IMR-90 (cell line): ENCODE measurements around the gene RNF166. TPM values are rescaled to one million over a fixed set of nuclear protein-coding genes. Genes with fewer than 3 reads are reported as not detected.

Experiments used
- ATAC-seq: fragments of 200-7000 bp; cut with Tn5 transposase; 2 replicates; pipeline ENCODE4 v1.9.1; 2020; ENCODE audit warnings: low read depth, mild to moderate bottlenecking, moderate library complexity
- BruUV-seq: library from RNA; stranded (reverse); fragments of 400-500 nt; replicated peaks from 2 replicates; lab custom pipeline; 2021; lab: Mats Ljungman, UMichigan
- CTCF ChIA-PET: fragments of 300-600 bp; formaldehyde crosslinking; extraction: SDS; loops from one replicate; lab custom pipeline; 2021; ENCODE audit warnings: antibody characterized with exemption; lab: Yijun Ruan, JAX
- POLR2A ChIA-PET: fragments of 300-600 bp; sonication (Branson Sonifier 250); formaldehyde crosslinking; loops from one replicate; lab custom pipeline; 2022; ENCODE audit warnings: antibody characterized with exemption; ENCODE audit not compliant: unreplicated experiment; lab: Charles Lee
- DNase-seq: peaks from one replicate; pipeline ENCODE4 v3.0.0; 2013
- H2AFZ ChIP-seq: replicated peaks from 2 replicates; pipeline ENCODE3; 2013; ENCODE audit warnings: low read length, mild to moderate bottlenecking; ENCODE audit not compliant: poor library complexity
- H2AK5ac ChIP-seq: 2 replicates; pipeline ENCODE4 v1.6.1; 2013; ENCODE audit warnings: low read depth, low read length, inconsistent platforms
- H2AK9ac ChIP-seq: replicated peaks from 2 replicates; pipeline ENCODE3; 2013; ENCODE audit warnings: mild to moderate bottlenecking, low read depth, low read length, moderate library complexity; ENCODE audit not compliant: poor library complexity
- H2BK120ac ChIP-seq: 2 replicates; pipeline ENCODE4 v1.6.1; 2013; ENCODE audit warnings: low read depth, low read length, inconsistent platforms
- H2BK15ac ChIP-seq: 3 replicates; pipeline ENCODE4 v1.6.1; 2013; ENCODE audit warnings: low read depth, low read length, inconsistent platforms
- H2BK20ac ChIP-seq: 2 replicates; pipeline ENCODE4 v1.6.1; 2013; ENCODE audit warnings: low read depth, mild to moderate bottlenecking, inconsistent platforms, low read length, moderate library complexity
- H2BK5ac ChIP-seq: 2 replicates; pipeline ENCODE4 v1.6.1; 2013; ENCODE audit warnings: mild to moderate bottlenecking, low read depth, low read length, inconsistent platforms; ENCODE audit not compliant: poor library complexity, severe bottlenecking
- H3K14ac ChIP-seq: replicated peaks from 2 replicates; pipeline ENCODE4 v1.6.1; 2013; ENCODE audit warnings: low read depth, low read length, inconsistent platforms
- H3K18ac ChIP-seq: 2 replicates; pipeline ENCODE4 v1.6.1; 2013; ENCODE audit warnings: low read depth, low read length, control low read depth
- H3K23ac ChIP-seq: 2 replicates; pipeline ENCODE4 v1.6.1; 2013; ENCODE audit warnings: low read depth, low read length, inconsistent platforms
- H3K27ac ChIP-seq: 2 replicates; pipeline ENCODE4 v1.5.1; 2013; ENCODE audit warnings: mild to moderate bottlenecking, control low read depth, low read length; ENCODE audit not compliant: insufficient read depth
- H3K27me3 ChIP-seq: 2 replicates; pipeline ENCODE4 v1.6.1; 2013; ENCODE audit warnings: low read length; ENCODE audit not compliant: control insufficient read depth, insufficient read depth
- H3K36me3 ChIP-seq: 2 replicates; pipeline ENCODE4 v1.6.1; 2013; ENCODE audit warnings: low read length, mixed read lengths; ENCODE audit not compliant: control insufficient read depth, insufficient read depth
- H3K4ac ChIP-seq: 2 replicates; pipeline ENCODE4 v1.6.1; 2013; ENCODE audit warnings: low read depth, low read length, inconsistent platforms
- H3K4me1 ChIP-seq: 2 replicates; pipeline ENCODE4 v1.6.1; 2013; ENCODE audit warnings: low read length, mixed read lengths; ENCODE audit not compliant: control insufficient read depth, insufficient read depth
- H3K4me2 ChIP-seq: 2 replicates; pipeline ENCODE4 v1.6.1; 2013; ENCODE audit warnings: low read depth, mild to moderate bottlenecking, control low read depth, low read length, moderate library complexity
- H3K4me3 ChIP-seq: 2 replicates; pipeline ENCODE4 v1.5.1; 2013; ENCODE audit warnings: low read depth, mild to moderate bottlenecking, control low read depth, low read length, moderate library complexity; ENCODE audit not compliant: insufficient read depth
- H3K56ac ChIP-seq: 2 replicates; pipeline ENCODE4 v1.6.1; 2013; ENCODE audit warnings: low read length, inconsistent platforms; ENCODE audit not compliant: insufficient read depth; ENCODE audit errors: extremely low read depth
- H3K79me1 ChIP-seq, 2 experiments: 2 replicates each; pipeline ENCODE4 v1.6.1; 2013; ENCODE audit warnings: low read length in 2 of 2, inconsistent platforms in 1 of 2, low read depth in 1 of 2
- H3K9ac ChIP-seq: 2 replicates; pipeline ENCODE4 v1.6.1; 2013; ENCODE audit warnings: low read depth, low read length, control low read depth
- H3K9me1 ChIP-seq: 2 replicates; pipeline ENCODE4 v1.6.1; 2013; ENCODE audit warnings: low read length, inconsistent platforms; ENCODE audit not compliant: insufficient read depth
- H3K9me3 ChIP-seq: 2 replicates; pipeline ENCODE4 v1.6.1; 2013; ENCODE audit warnings: low read length; ENCODE audit not compliant: control insufficient read depth, insufficient read depth
- H4K20me1 ChIP-seq: 2 replicates; pipeline ENCODE4 v1.6.1; 2013; ENCODE audit warnings: low read length, inconsistent platforms; ENCODE audit not compliant: insufficient read depth
- H4K5ac ChIP-seq: 2 replicates; pipeline ENCODE4 v1.6.1; 2013; ENCODE audit warnings: mild to moderate bottlenecking, low read depth, low read length, control low read depth
- H4K8ac ChIP-seq, 2 experiments: 2 replicates each; pipeline ENCODE4 v1.6.1; 2013; ENCODE audit warnings: low read depth in 2 of 2, low read length in 2 of 2, control low read depth in 1 of 2, inconsistent platforms in 1 of 2
- H4K91ac ChIP-seq: 2 replicates; pipeline ENCODE4 v1.6.1; 2013; ENCODE audit warnings: low read depth, low read length, inconsistent platforms; ENCODE audit not compliant: insufficient read depth
- BHLHE40 ChIP-seq: fragments of 150-350 bp; IDR thresholded peaks from 2 replicates; pipeline ENCODE4 v1.6.1; 2016; ENCODE audit warnings: mild to moderate bottlenecking, low read depth, low read length
- CHD1 ChIP-seq: IDR thresholded peaks from 2 replicates; pipeline ENCODE4 v1.6.1; 2012; ENCODE audit warnings: low read depth, low read length, improper control_type of control experiment
- CTCF ChIP-seq: conservative IDR thresholded peaks from 2 replicates; pipeline ENCODE4 v1.5.1; 2012; ENCODE audit warnings: mild to moderate bottlenecking, low read depth, low read length, improper control_type of control experiment
- FOS ChIP-seq: fragments of 150-350 bp; IDR thresholded peaks from 2 replicates; pipeline ENCODE4 v1.6.1; 2016; ENCODE audit warnings: low read depth, low read length
- MAFK ChIP-seq: IDR thresholded peaks from 2 replicates; pipeline ENCODE4 v1.6.1; 2012; ENCODE audit warnings: low read depth, low read length, improper control_type of control experiment
- MAZ ChIP-seq: IDR thresholded peaks from 2 replicates; pipeline ENCODE4 v1.6.1; 2012; ENCODE audit warnings: low read depth, mild to moderate bottlenecking, low read length, improper control_type of control experiment, moderate library complexity, borderline replicate concordance
- MXI1 ChIP-seq: IDR thresholded peaks from 2 replicates; pipeline ENCODE4 v1.6.1; 2012; ENCODE audit warnings: low read depth, mild to moderate bottlenecking, low read length, moderate library complexity, borderline replicate concordance
- NFE2L2 ChIP-seq: fragments of 150-350 bp; IDR thresholded peaks from 2 replicates; pipeline ENCODE4 v1.6.1; 2016; ENCODE audit warnings: low read depth, mild to moderate bottlenecking, low read length
- POLR2A ChIP-seq: IDR thresholded peaks from 2 replicates; pipeline ENCODE4 v1.6.1; 2012; ENCODE audit warnings: mild to moderate bottlenecking, low read depth, low read length
- RCOR1 ChIP-seq: IDR thresholded peaks from 2 replicates; pipeline ENCODE4 v1.6.1; 2012; ENCODE audit warnings: mild to moderate bottlenecking, low read length, improper control_type of control experiment; ENCODE audit not compliant: insufficient replicate concordance
- RFX5 ChIP-seq: IDR thresholded peaks from 2 replicates; pipeline ENCODE4 v1.8.0; 2012; ENCODE audit warnings: low read depth, mild to moderate bottlenecking, low read length, moderate library complexity
- SMC3 ChIP-seq: fragments of 150-350 bp; IDR thresholded peaks from 2 replicates; pipeline ENCODE4 v1.6.1; 2016; ENCODE audit warnings: low read depth, mild to moderate bottlenecking, antibody characterized with exemption, low read length, moderate library complexity
- USF2 ChIP-seq: fragments of 150-350 bp; IDR thresholded peaks from 2 replicates; pipeline ENCODE4 v1.6.1; 2017; ENCODE audit warnings: mild to moderate bottlenecking, antibody characterized with exemption, low read length, low read depth
- WGBS, 2 experiments: methylation state at CpG; one replicate each; pipeline versions ENCODE4 v1.1.5 to v1.1.7; 2013; ENCODE audit warnings: missing lambda C conversion rate in 2 of 2; ENCODE audit not compliant: insufficient read length in 1 of 2; ENCODE audit errors: extremely low coverage in 2 of 2; 5-methylcytosine and 5-hydroxymethylcytosine counted together
- dilution Hi-C: fragments of 300-500 bp; cut with HindIII; formaldehyde crosslinking; loops from one replicate; pipeline ENCODE4 v1.14.3; 2018; ENCODE audit warnings: low sequenced_read_pairs; ENCODE audit not compliant: unreplicated experiment
- in situ Hi-C: fragments of 300-500 bp; cut with MboI; formaldehyde crosslinking; loops from 3 replicates; pipeline ENCODE4 v1.14.3; 2019; ENCODE audit warnings: low sequenced_read_pairs, inconsistent platforms, mixed read lengths
- intact Hi-C: fragments of 100-400 bp; cut with micrococcal nuclease; formaldehyde crosslinking; loops from 2 replicates; pipeline ENCODE4 v1.10.0; 2022
- polyA plus RNA-seq, 3 experiments: library from polyadenylated mRNA; depleted of rRNA; stranded (reverse); fragments of >200 nt; gene quantifications; 2 replicates each; pipeline ENCODE4 v1.2.3, GENCODE V29; 2012; ENCODE audit warnings: low replicate concordance in 1 of 3
- total RNA-seq: library from RNA; depleted of rRNA; stranded (reverse); fragments of >200 nt; gene quantifications from 2 replicates; pipeline ENCODE4 v1.2.3, GENCODE V29; 2012

RNF166 gene
- total and polyA plus RNA-seq, 2 of the 4 experiments (the other 2 are of a cell fraction) = 8.1 to 17.4 TPM

GRCh38 chr16:88730632-88731607 lies 24.7 kb upstream of the RNF166 start (continued):
- TF ChIP-seq NFE2L2 (no peak), MAZ (no peak)

- ChIA-PET POLR2A (no interaction called here), CTCF (no interaction called here)
- Histone ChIP-seq H4K5ac (no peak overlapping the region), H3K9ac (no peak overlapping the region), H2AK9ac (no peak overlapping the region), H2AK5ac (no peak overlapping the region), H3K14ac (no peak overlapping the region), H4K8ac (no peak overlapping the region), H2BK15ac (no peak overlapping the region), H3K23ac (no peak overlapping the region), H4K20me1 (peaks cover 21% of the 10 kb centered on the region), H3K9me1 (no peaks in the 10 kb centered on the region; the same call in 1 of the 2 replicates), H3K27me3 (no peaks in the 10 kb centered on the region), H3K36me3 (peaks cover 79% of the 10 kb centered on the region), H3K4ac (no peak overlapping the region), H3K18ac (no peak overlapping the region), H3K56ac (no peak overlapping the region), H2BK20ac (no peak overlapping the region), H2BK5ac (no peak overlapping the region), H3K9me3 (no peaks in the 10 kb centered on the region), H3K79me1 (peaks cover 0 to 22% of the 10 kb centered on the region in 2 experiments; a peak in 2 of 4 replicates), H3K4me1 (no peaks in the 10 kb centered on the region), H3K4me3 (no peak overlapping the region), H4K91ac (no peak overlapping the region), H2AFZ (no peak overlapping the region), H3K27ac (no peak overlapping the region), H3K4me2 (no peak overlapping the region), H2BK120ac (no peak overlapping the region)
- no peak for ATAC-seq
- DNase-seq = no peak
- intact Hi-C loops (no loop called here), in situ Hi-C loops (no loop called here), dilution Hi-C loops (no loop called here)
- WGBS, 2 experiments = 79% methylated on average over 13 of the region's 20 CpGs; no CpG with 5 or more reads in 1 of the 2 experiments
- no TSS peak for BruUV-seq
- TF ChIP-seq CHD1 (no peak), BHLHE40 (no peak), RFX5 (no peak), POLR2A (no peak), SMC3 (no peak), RCOR1 (no peak), NFE2L2 (no peak), CTCF (no peak), FOS (no peak), MAZ (no peak), USF2 (no peak), MXI1 (no peak), MAFK (no peak)
Measured at GRCh38 chr16:88727871-88728270, 21.7 kb upstream of the RNF166 start.
